CD14-positive monocyte (primary cell): ENCODE data around the gene WNT7A. TPM values are rescaled to one million over a fixed set of nuclear protein-coding genes. Genes with fewer than 3 reads are reported as not detected.

ENCODE experiments used
- DNase-seq, 3 donors: peaks; one replicate each; pipeline ENCODE4 v3.0.0-alpha.2; 2011 to 2022
- H2AFZ ChIP-seq: 2 replicates; pipeline ENCODE4 v1.6.0; 2012; ENCODE audit warnings: mild to moderate bottlenecking, low read depth, low read length, inconsistent platforms; ENCODE audit not compliant: insufficient read depth, poor library complexity, severe bottlenecking
- H3K27ac ChIP-seq, 2 donors: 1 replicate in 1 of 2; 2 replicates in 1 of 2; pipeline ENCODE4 v1.5.1; 2012 to 2013; ENCODE audit warnings: low read length in 2 of 2, control low read depth in 1 of 2, inconsistent platforms in 1 of 2, low read depth in 1 of 2, mild to moderate bottlenecking in 1 of 2
- H3K27me3 ChIP-seq, 2 donors: one replicate each; pipeline versions ENCODE4 v1.6.0 to v1.6.1; 2011 to 2013; ENCODE audit warnings: low read length in 2 of 2; ENCODE audit not compliant: control insufficient read depth in 2 of 2, insufficient read depth in 2 of 2
- H3K36me3 ChIP-seq, 2 donors: replicated peaks in 1 of 2; 1 replicate in 1 of 2; 2 replicates in 1 of 2; pipeline versions ENCODE4 v1.5.1 to v1.6.1; 2012 to 2013; ENCODE audit warnings: low read length in 2 of 2, control low read depth in 1 of 2, inconsistent platforms in 1 of 2, mild to moderate bottlenecking in 1 of 2; ENCODE audit not compliant: insufficient read depth in 2 of 2, control insufficient read depth in 1 of 2
- H3K4me1 ChIP-seq, 2 donors: 1 replicate in 1 of 2; 2 replicates in 1 of 2; pipeline versions ENCODE4 v1.5.1 to v1.6.1; 2012 to 2013; ENCODE audit warnings: low read length in 2 of 2, control low read depth in 1 of 2, inconsistent platforms in 1 of 2, mild to moderate bottlenecking in 1 of 2, moderate library complexity in 1 of 2; ENCODE audit not compliant: insufficient read depth in 2 of 2, control insufficient read depth in 1 of 2
- H3K4me2 ChIP-seq: replicated peaks from 2 replicates; pipeline ENCODE3; 2012; ENCODE audit warnings: low read length, moderate library complexity, mild to moderate bottlenecking; ENCODE audit not compliant: poor library complexity, severe bottlenecking; ENCODE audit errors: extremely low read depth
- H3K4me3 ChIP-seq, 3 experiments: fragments of 200-600 bp in 1 of 3; sonication (generic) in 1 of 3; replicated peaks in 1 of 3; 1 replicate in 2 of 3; 2 replicates in 1 of 3; pipeline ENCODE4 v1.5.1; 2011 to 2013; ENCODE audit warnings: low read length in 3 of 3, mild to moderate bottlenecking in 3 of 3, control low read depth in 2 of 3, low read depth in 2 of 3, inconsistent platforms in 1 of 3, moderate library complexity in 1 of 3
- H3K79me2 ChIP-seq: 2 replicates; pipeline ENCODE4 v1.6.0; 2012; ENCODE audit warnings: mild to moderate bottlenecking, control low read depth, inconsistent platforms, low read length, moderate library complexity; ENCODE audit not compliant: insufficient read depth
- H3K9ac ChIP-seq: 2 replicates; pipeline ENCODE4 v1.6.0; 2017; ENCODE audit warnings: low read length, mild to moderate bottlenecking; ENCODE audit not compliant: insufficient read depth, poor library complexity, severe bottlenecking
- H3K9me3 ChIP-seq, 2 donors: replicated peaks in 1 of 2; 1 replicate in 1 of 2; 2 replicates in 1 of 2; pipeline versions ENCODE4 v1.5.1 to v1.6.1; 2012 to 2013; ENCODE audit warnings: low read length in 2 of 2, control low read depth in 1 of 2; ENCODE audit not compliant: control insufficient read depth in 1 of 2, insufficient read depth in 1 of 2
- H4K20me1 ChIP-seq: 2 replicates; pipeline ENCODE4 v1.6.0; 2012; ENCODE audit warnings: mild to moderate bottlenecking, low read length, control low read depth, moderate library complexity; ENCODE audit not compliant: insufficient read depth
- H3K27ac Mint-ChIP-seq, 7 donors: one replicate each; pipeline ENCODE4 v1.8.0; 2020; ENCODE audit warnings: mild to moderate bottlenecking in 7 of 7, mixed read lengths in 7 of 7, moderate library complexity in 6 of 7, inconsistent platforms in 2 of 7
- H3K27me3 Mint-ChIP-seq, 3 donors: one replicate each; pipeline ENCODE4 v1.8.0; 2021 to 2022; ENCODE audit warnings: low read depth in 3 of 3, mild to moderate bottlenecking in 3 of 3, mixed read lengths in 3 of 3, moderate library complexity in 3 of 3, inconsistent platforms in 1 of 3
- H3K36me3 Mint-ChIP-seq, 2 donors: one replicate each; pipeline ENCODE4 v1.8.0; 2020; ENCODE audit warnings: mixed read lengths in 2 of 2, inconsistent platforms in 1 of 2, mild to moderate bottlenecking in 1 of 2
- H3K4me1 Mint-ChIP-seq: one replicate; pipeline ENCODE4 v1.8.0; 2020; ENCODE audit warnings: mild to moderate bottlenecking, mixed read lengths
- H3K4me3 Mint-ChIP-seq, 2 donors: one replicate each; pipeline ENCODE4 v1.8.0; 2020; ENCODE audit warnings: mild to moderate bottlenecking in 2 of 2, mixed read lengths in 2 of 2, moderate library complexity in 1 of 2
- H3K9me3 Mint-ChIP-seq, 7 donors: one replicate each; pipeline ENCODE4 v1.8.0; 2020 to 2022; ENCODE audit warnings: mixed read lengths in 7 of 7, mild to moderate bottlenecking in 6 of 7, moderate library complexity in 6 of 7, inconsistent platforms in 2 of 7
- WGBS: methylation state at CpG from one replicate; pipeline ENCODE4 v1.1.5; 2013; ENCODE audit warnings: missing lambda C conversion rate; ENCODE audit not compliant: insufficient coverage; 5-methylcytosine and 5-hydroxymethylcytosine counted together
- intact Hi-C, 2 donors: fragments of 100-400 bp; cut with micrococcal nuclease; formaldehyde crosslinking; loops; one replicate each; pipeline versions ENCODE4 v1.15.0 to v1.15.1; 2023
- polyA plus RNA-seq, 3 donors: library from polyadenylated mRNA; depleted of rRNA in 1 of 3; unstranded in 2 of 3; stranded (reverse) in 1 of 3; fragments of 300-500 nt in 2 of 3; fragments of >200 nt in 1 of 3; fragmentation: Illumina TruSeq in 2 of 3; gene quantifications; 1 replicate in 2 of 3; 2 replicates in 1 of 3; pipeline ENCODE4 v1.2.3, GENCODE V29; 2012 to 2021
- TF ChIP-seq, protein P1 (sequence below): fragments of 200-600 bp; IDR thresholded peaks from one replicate; pipeline ENCODE4 v1.8.0; 2022; ENCODE audit warnings: antibody characterized with exemption, mild to moderate bottlenecking

The WNT7A gene
- polyA plus RNA-seq, 3 donors: not detected

DNA sequence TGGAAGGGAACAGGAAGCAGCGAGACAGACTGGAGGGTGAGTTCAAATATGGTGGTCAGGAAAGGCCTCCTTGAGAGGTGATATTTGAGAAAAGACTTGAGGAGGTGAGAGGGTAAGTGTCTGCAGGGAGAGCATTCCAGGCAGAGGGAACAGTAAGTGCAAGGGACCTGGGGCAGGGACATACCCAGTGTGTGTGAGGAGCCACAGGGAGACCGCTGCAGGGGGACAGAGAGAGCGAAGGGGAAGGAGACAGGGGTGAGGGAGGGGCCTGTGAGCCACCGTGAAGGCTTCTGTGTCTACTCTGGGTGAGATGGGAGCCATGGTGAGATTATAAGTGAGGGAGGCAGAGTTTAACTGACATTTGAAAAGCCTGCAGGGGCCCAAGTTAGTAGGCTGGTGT is 38.0 kb downstream of the WNT7A start:
- Histone ChIP-seq H3K36me3 (no peaks in the 10 kb centered on the region), H3K9ac (no peak overlapping the region), H3K79me2 (no peaks in the 10 kb centered on the region), H3K4me3 (no peak overlapping the region), H2AFZ (no peak overlapping the region), H3K27ac (no peak overlapping the region), H3K4me2 (no peak overlapping the region), H3K27me3 (no peaks in the 10 kb centered on the region), H4K20me1 (no peaks in the 10 kb centered on the region), H3K4me1 (no peaks in the 10 kb centered on the region), H3K9me3 (no peaks in the 10 kb centered on the region)
- Mint-ChIP-seq H3K27me3 (peaks cover 0 to 2% (median 2%) of the 10 kb centered on the region in 3 donors), H3K27ac (no peak overlapping the region), H3K4me1 (no peaks in the 10 kb centered on the region), H3K4me3 (no peak overlapping the region), H3K36me3 (no peaks in the 10 kb centered on the region), H3K9me3 (no peaks in the 10 kb centered on the region)
- DNase-seq: no peak
- intact Hi-C loops: no loop called here
- 78% methylated on average over 4 of the region's 4 CpGs for WGBS
- TF ChIP-seq, protein P1, sequence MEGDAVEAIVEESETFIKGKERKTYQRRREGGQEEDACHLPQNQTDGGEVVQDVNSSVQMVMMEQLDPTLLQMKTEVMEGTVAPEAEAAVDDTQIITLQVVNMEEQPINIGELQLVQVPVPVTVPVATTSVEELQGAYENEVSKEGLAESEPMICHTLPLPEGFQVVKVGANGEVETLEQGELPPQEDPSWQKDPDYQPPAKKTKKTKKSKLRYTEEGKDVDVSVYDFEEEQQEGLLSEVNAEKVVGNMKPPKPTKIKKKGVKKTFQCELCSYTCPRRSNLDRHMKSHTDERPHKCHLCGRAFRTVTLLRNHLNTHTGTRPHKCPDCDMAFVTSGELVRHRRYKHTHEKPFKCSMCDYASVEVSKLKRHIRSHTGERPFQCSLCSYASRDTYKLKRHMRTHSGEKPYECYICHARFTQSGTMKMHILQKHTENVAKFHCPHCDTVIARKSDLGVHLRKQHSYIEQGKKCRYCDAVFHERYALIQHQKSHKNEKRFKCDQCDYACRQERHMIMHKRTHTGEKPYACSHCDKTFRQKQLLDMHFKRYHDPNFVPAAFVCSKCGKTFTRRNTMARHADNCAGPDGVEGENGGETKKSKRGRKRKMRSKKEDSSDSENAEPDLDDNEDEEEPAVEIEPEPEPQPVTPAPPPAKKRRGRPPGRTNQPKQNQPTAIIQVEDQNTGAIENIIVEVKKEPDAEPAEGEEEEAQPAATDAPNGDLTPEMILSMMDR: no peak

DNA sequence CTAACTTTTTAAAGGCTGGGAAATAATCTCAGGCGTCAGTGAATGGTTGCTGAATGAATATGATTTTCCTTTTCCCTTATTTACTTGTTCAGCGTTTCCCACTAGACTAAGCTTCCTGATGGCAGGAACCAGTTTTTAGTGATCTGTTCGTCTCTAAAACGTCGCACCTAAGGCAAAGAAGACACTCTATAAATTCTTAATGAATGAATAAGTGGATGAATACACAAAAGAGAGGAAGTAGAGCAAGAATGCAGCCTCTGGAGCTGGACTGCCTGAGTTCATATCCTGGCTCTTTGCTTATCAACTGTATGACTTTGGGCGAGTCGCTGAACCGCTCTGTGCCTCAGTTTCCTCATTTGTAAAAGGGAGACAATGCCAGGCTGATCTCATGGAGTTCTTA is 38.7 kb downstream of the WNT7A start:
- H3K4me2 ChIP-seq: no peak overlapping the region

More for the DNA sequence above, 38.7 kb downstream of the WNT7A start:
- Histone ChIP-seq H3K27ac (no peak overlapping the region), H2AFZ (no peak overlapping the region), H3K36me3 (no peaks in the 10 kb centered on the region), H4K20me1 (no peaks in the 10 kb centered on the region), H3K4me3 (no peak overlapping the region), H3K4me1 (no peaks in the 10 kb centered on the region), H3K27me3 (no peaks in the 10 kb centered on the region), H3K9ac (no peak overlapping the region), H3K9me3 (no peaks in the 10 kb centered on the region), H3K79me2 (no peaks in the 10 kb centered on the region)
- TF ChIP-seq, protein P1: no peak
- Mint-ChIP-seq H3K27ac (no peak overlapping the region), H3K4me3 (no peak overlapping the region), H3K4me1 (no peaks in the 10 kb centered on the region), H3K27me3 (peaks cover 2 to 4% (median 3%) of the 10 kb centered on the region in 3 donors), H3K36me3 (no peaks in the 10 kb centered on the region), H3K9me3 (no peaks in the 10 kb centered on the region)
- WGBS: 96% methylated on average over 3 of the region's 8 CpGs
- no peak for DNase-seq
- intact Hi-C loops: no loop called here
